GM13976 (cell line): Measurements from ENCODE around the gene HLF.

Source experiments
- DNase-seq: peaks from one replicate; pipeline ENCODE4 v3.0.0; 2012; ENCODE audit warnings: low spot score
- CTCF ChIP-seq: IDR thresholded peaks from 2 replicates; pipeline ENCODE4 v1.5.1; 2012; ENCODE audit warnings: borderline replicate concordance, mild to moderate bottlenecking; ENCODE audit not compliant: insufficient read depth; ENCODE audit errors: extremely low read depth, missing control alignments, control extremely low read depth
- in situ Hi-C: fragments of 300-500 bp; cut with MboI; formaldehyde crosslinking; loops from one replicate; pipeline ENCODE4 v1.12.0; 2022; ENCODE audit warnings: low sequenced_read_pairs, mixed read lengths, inconsistent platforms; ENCODE audit not compliant: unreplicated experiment

The HLF gene

GRCh38 chr17:55272711-55273578, 8.2 kb downstream of the HLF start:
- DNase-seq, result no peak
- in situ Hi-C loops, result no loop called here

GRCh38 chr17:55273579-55274354, 9.0 kb downstream of the HLF start:
- DNase-seq, result no peak
- TF ChIP-seq CTCF, result no peak
- in situ Hi-C loops, result no loop called here

More at GRCh38 chr17:55272711-55273578, 8.2 kb downstream of the HLF start:
- TF ChIP-seq CTCF, result no peak

- no peak for TF ChIP-seq CTCF
- DNase-seq, result no peak
- in situ Hi-C loops, result no loop called here
These were observed 9.8 kb downstream of the HLF start for GRCh38 chr17:55274355-55275255.

GRCh38 chr17:55275894-55276804, 11.4 kb downstream of the HLF start:
- TF ChIP-seq CTCF, result no peak
- no peak for DNase-seq
- in situ Hi-C loops, result no loop called here

- no peak for DNase-seq
- in situ Hi-C loops, result no loop called here
- no peak for TF ChIP-seq CTCF
These were observed 13.6 kb downstream of the HLF start for GRCh38 chr17:55278173-55278961.
